SK-N-SH (cell line): Measurements from ENCODE around the gene THADA. TPM values are rescaled to one million over a fixed set of nuclear protein-coding genes. Genes with fewer than 3 reads are reported as not detected.

Source experiments
- CTCF ChIA-PET: fragments of 300-600, 350-600 bp; formaldehyde crosslinking; extraction: SDS; loops from one replicate; lab custom pipeline; 2021; lab: Yijun Ruan, JAX
- POLR2A ChIA-PET: fragments of 350-600 bp; sonication (Branson Sonifier 250); formaldehyde crosslinking; extraction: SDS; loops from one replicate; lab custom pipeline; 2020; ENCODE audit warnings: antibody characterized with exemption, inconsistent platforms; lab: Yijun Ruan, JAX
- DNase-seq: peaks from one replicate; pipeline ENCODE4 v3.0.0; 2012
- H2AFZ ChIP-seq: fragments of 200-600 bp; sonication (generic); 2 replicates; pipeline ENCODE4 v1.8.1; 2016; ENCODE audit warnings: antibody characterized with exemption, mild to moderate bottlenecking, low read depth
- H3F3A ChIP-seq: fragments of 200-600 bp; sonication (generic); replicated peaks from 2 replicates; pipeline ENCODE3; 2016; ENCODE audit warnings: antibody characterized with exemption, mild to moderate bottlenecking; ENCODE audit not compliant: insufficient read depth
- H3K27ac ChIP-seq, 2 experiments: fragments of 200-500 bp in 1 of 2; fragments of 200-600 bp in 1 of 2; sonication (Bioruptor generic) in 1 of 2; sonication (generic), shearing (Covaris generic) in 1 of 2; 2 replicates each; pipeline versions ENCODE4 v1.5.1 to v1.6.1; 2014 to 2016; ENCODE audit warnings: low read depth in 2 of 2, inconsistent platforms in 1 of 2, low read length in 1 of 2, mild to moderate bottlenecking in 1 of 2, mixed read lengths in 1 of 2
- H3K27me3 ChIP-seq: fragments of 200-600 bp; sonication (generic), shearing (Covaris generic); 2 replicates; pipeline ENCODE4 v1.6.1; 2016; ENCODE audit warnings: mixed run types; ENCODE audit not compliant: insufficient read depth
- H3K36me3 ChIP-seq, 2 experiments: fragments of 200-500 bp in 1 of 2; fragments of 200-600 bp in 1 of 2; sonication (Bioruptor generic) in 1 of 2; sonication (generic) in 1 of 2; replicated peaks in 1 of 2; 2 replicates each; pipeline versions ENCODE3 to v1.5.1; 2014 to 2016; ENCODE audit warnings: low read length in 1 of 2, mild to moderate bottlenecking in 1 of 2; ENCODE audit not compliant: insufficient read depth in 2 of 2, control insufficient read depth in 1 of 2
- H3K4me1 ChIP-seq, 2 experiments: fragments of 200-500 bp in 1 of 2; fragments of 200-600 bp in 1 of 2; sonication (Bioruptor generic) in 1 of 2; sonication (generic), shearing (Covaris generic) in 1 of 2; 2 replicates each; pipeline versions ENCODE4 v1.5.1 to v1.6.1; 2014 to 2016; ENCODE audit warnings: low read depth in 1 of 2, low read length in 1 of 2, mixed run types in 1 of 2; ENCODE audit not compliant: insufficient read depth in 2 of 2, control insufficient read depth in 1 of 2
- H3K4me2 ChIP-seq: fragments of 200-600 bp; sonication (generic), shearing (Covaris generic); 2 replicates; pipeline ENCODE4 v1.6.1; 2017; ENCODE audit warnings: mixed run types
- H3K4me3 ChIP-seq, 2 experiments: fragments of 200-500 bp in 1 of 2; fragments of 200-600 bp in 1 of 2; sonication (Bioruptor generic) in 1 of 2; sonication (generic), shearing (Covaris generic) in 1 of 2; 2 replicates each; pipeline versions ENCODE4 v1.5.1 to v1.8.1; 2014 to 2016; ENCODE audit warnings: low read depth in 2 of 2, inconsistent platforms in 1 of 2, low read length in 1 of 2, mild to moderate bottlenecking in 1 of 2, mixed read lengths in 1 of 2, moderate library complexity in 1 of 2
- H3K79me2 ChIP-seq: fragments of 200-600 bp; sonication (generic); 2 replicates; pipeline ENCODE4 v1.8.1; 2017; ENCODE audit warnings: mild to moderate bottlenecking; ENCODE audit not compliant: insufficient read depth
- H3K9ac ChIP-seq: fragments of 200-600 bp; sonication (generic); 2 replicates; pipeline ENCODE4 v1.6.1; 2017; ENCODE audit warnings: mixed run types
- H3K9me2 ChIP-seq: fragments of 200-600 bp; sonication (generic); 2 replicates; pipeline ENCODE4 v1.6.1; 2017; ENCODE audit warnings: mixed run types
- H3K9me3 ChIP-seq: fragments of 200-600 bp; sonication (generic); 2 replicates; pipeline ENCODE4 v1.6.1; 2017; ENCODE audit warnings: mixed run types, mild to moderate bottlenecking, moderate library complexity
- H4K20me1 ChIP-seq: fragments of 200-600 bp; sonication (generic); 2 replicates; pipeline ENCODE4 v1.6.1; 2017; ENCODE audit warnings: mild to moderate bottlenecking, mixed run types; ENCODE audit not compliant: insufficient read depth
- CHD2 ChIP-seq: fragments of 150-350 bp; IDR thresholded peaks from 2 replicates; pipeline ENCODE4 v1.6.1; 2018; ENCODE audit warnings: low read length; ENCODE audit not compliant: partially characterized antibody
- EP300 ChIP-seq, 2 experiments: IDR thresholded peaks; 2 replicates each; pipeline versions ENCODE4 v1.4.0 to v1.6.1; 2012; ENCODE audit warnings: borderline replicate concordance in 1 of 2, low read depth in 1 of 2, low read length in 1 of 2
- EZH2phosphoT487 ChIP-seq: fragments of 200-600 bp; sonication (generic); IDR thresholded peaks from 2 replicates; pipeline ENCODE4 v1.6.1; 2017; ENCODE audit warnings: low read depth, mixed run types, mild to moderate bottlenecking, antibody characterized with exemption, moderate library complexity, borderline replicate concordance
- FOXJ3 ChIP-seq: sonication (generic); formaldehyde crosslinking; IDR thresholded peaks from 2 replicates; pipeline ENCODE4 v1.5.1; 2020; ENCODE audit warnings: mild to moderate bottlenecking, missing genetic modification reagents
- GATA2 ChIP-seq: sonication (generic); formaldehyde crosslinking; IDR thresholded peaks from 2 replicates; pipeline ENCODE4 v1.5.0; 2020; ENCODE audit warnings: mild to moderate bottlenecking, missing genetic modification reagents
- MXI1 ChIP-seq: IDR thresholded peaks from 2 replicates; pipeline ENCODE4 v1.6.1; 2012; ENCODE audit warnings: mild to moderate bottlenecking, low read depth, low read length, improper control_type of control experiment
- NRF1 ChIP-seq: IDR thresholded peaks from 2 replicates; pipeline ENCODE4 v1.6.1; 2012; ENCODE audit warnings: low read depth, mild to moderate bottlenecking, low read length
- RAD21 ChIP-seq: IDR thresholded peaks from 2 replicates; pipeline ENCODE4 v1.6.1; 2012; ENCODE audit warnings: mild to moderate bottlenecking, low read length
- RCOR1 ChIP-seq: fragments of 150-350 bp; IDR thresholded peaks from 2 replicates; pipeline ENCODE4 v1.6.1; 2017; ENCODE audit warnings: antibody characterized with exemption, low read length
- REST ChIP-seq: IDR thresholded peaks from 2 replicates; pipeline ENCODE4 v1.6.1; 2012; ENCODE audit warnings: mild to moderate bottlenecking, low read depth, low read length, moderate library complexity
- RXRA ChIP-seq: IDR thresholded peaks from 2 replicates; pipeline ENCODE4 v1.4.0; 2012; ENCODE audit warnings: low read depth, mild to moderate bottlenecking, borderline replicate concordance
- SIN3A ChIP-seq: IDR thresholded peaks from 2 replicates; pipeline ENCODE4 v1.6.1; 2012; ENCODE audit warnings: low read depth, mild to moderate bottlenecking, low read length, moderate library complexity, borderline replicate concordance
- SMC3 ChIP-seq: IDR thresholded peaks from 2 replicates; pipeline ENCODE4 v1.6.1; 2012; ENCODE audit warnings: low read depth, low read length, improper control_type of control experiment
- TAF1 ChIP-seq: IDR thresholded peaks from 2 replicates; pipeline ENCODE4 v1.6.1; 2012; ENCODE audit warnings: low read depth, mild to moderate bottlenecking, low read length, moderate library complexity, borderline replicate concordance
- TCF12 ChIP-seq: IDR thresholded peaks from 2 replicates; pipeline ENCODE4 v1.4.0; 2012
- TEAD4 ChIP-seq: IDR thresholded peaks from 2 replicates; pipeline ENCODE4 v1.4.0; 2012; ENCODE audit warnings: mild to moderate bottlenecking, borderline replicate concordance; ENCODE audit not compliant: insufficient read depth
- WGBS: methylation state at CpG from one replicate; pipeline ENCODE4 v1.1.6; 2017; ENCODE audit warnings: low lambda C conversion rate; 5-methylcytosine and 5-hydroxymethylcytosine counted together
- polyA plus RNA-seq, 3 experiments: library from polyadenylated mRNA; depleted of rRNA; stranded (reverse); fragments of >200 nt; gene quantifications; 2 replicates each; pipeline ENCODE4 v1.2.3, GENCODE V29; 2012
- TF ChIP-seq, protein P1 (sequence below): fragments of 150-350 bp; IDR thresholded peaks from 2 replicates; pipeline ENCODE4 v1.6.1; 2016; ENCODE audit warnings: mild to moderate bottlenecking, low read depth, low read length
- TF ChIP-seq, protein P2 (sequence below): IDR thresholded peaks from 2 replicates; pipeline ENCODE4; 2012
- TF ChIP-seq, protein P3 (sequence below): IDR thresholded peaks from 2 replicates; pipeline ENCODE4 v1.4.0; 2012; ENCODE audit warnings: low read depth, borderline replicate concordance

THADA gene
- polyA plus RNA-seq, 1 of the 3 experiments (the other 2 are of a cell fraction) = 25.6 TPM

DNA sequence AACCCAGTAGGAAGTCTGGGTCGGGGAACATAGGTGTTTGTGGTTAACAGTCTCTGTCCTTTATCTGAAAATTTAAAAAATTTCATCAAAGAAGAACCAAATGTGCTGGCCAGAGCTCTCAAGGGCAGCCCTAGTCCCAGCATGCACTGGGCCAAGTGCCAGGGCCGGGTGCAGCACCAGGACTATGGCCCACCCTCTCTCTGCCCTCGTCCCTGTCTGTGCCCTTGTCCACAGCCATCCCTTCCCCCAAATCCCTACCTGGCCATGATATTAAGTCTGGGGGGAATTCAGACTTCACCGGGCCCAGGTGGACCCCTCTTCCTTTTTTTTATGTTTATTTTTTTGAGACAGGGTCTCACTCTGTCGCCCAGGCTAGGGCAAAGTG, 355.1 kb downstream of the THADA start:
- no peaks in the 10 kb centered on the region for H3K36me3 ChIP-seq
- no peak overlapping the region for H3K27ac ChIP-seq
- H4K20me1 ChIP-seq = no peaks in the 10 kb centered on the region
- H2AFZ ChIP-seq = no peak overlapping the region
- no peaks in the 10 kb centered on the region for H3F3A ChIP-seq
- peaks cover 0 to 6% of the 10 kb centered on the region in 2 experiments; a peak in 1 of 4 replicates for H3K4me1 ChIP-seq
- DNase-seq = no peak
- H3K4me2 ChIP-seq = no peak overlapping the region
- 85% methylated on average over 5 of the region's 5 CpGs for WGBS
- H3K27me3 ChIP-seq = no peaks in the 10 kb centered on the region
- H3K79me2 ChIP-seq = no peaks in the 10 kb centered on the region
- H3K9ac ChIP-seq = no peak overlapping the region
- POLR2A ChIA-PET = interaction anchor here (1.1 kb wide), 1 partner anchor 13 kb away, joined by 8 read pairs; no protein-coding TSS in a partner anchor
- H3K4me3 ChIP-seq = no peak overlapping the region
- H3K9me3 ChIP-seq = no peaks in the 10 kb centered on the region
- H3K9me2 ChIP-seq = no peaks in the 10 kb centered on the region
- CTCF ChIA-PET = interaction anchor here (0.6 to 7.3 kb wide), 8 partner anchors 12 to 413 kb away, joined by 3 to 67 read pairs (median 4); no protein-coding TSS in a partner anchor
- TF ChIP-seq TEAD4 (no peak), EP300 (IDR thresholded peaks at IDR 0.05; ENCODE audit: borderline replicate concordance in 1 of 2, low read depth in 1 of 2, low read length in 1 of 2) (no peak), RCOR1 (no peak), REST (no peak), SIN3A (no peak), TCF12 (no peak), RXRA (no peak), GATA2 (CRISPR knock-in tag) (no peak), MXI1 (no peak), EZH2phosphoT487 (no peak), TAF1 (no peak), NRF1 (no peak), SMC3 (no peak), CHD2 (no peak), FOXJ3 (no peak), RAD21 (no peak)
- TF ChIP-seq, protein P1, sequence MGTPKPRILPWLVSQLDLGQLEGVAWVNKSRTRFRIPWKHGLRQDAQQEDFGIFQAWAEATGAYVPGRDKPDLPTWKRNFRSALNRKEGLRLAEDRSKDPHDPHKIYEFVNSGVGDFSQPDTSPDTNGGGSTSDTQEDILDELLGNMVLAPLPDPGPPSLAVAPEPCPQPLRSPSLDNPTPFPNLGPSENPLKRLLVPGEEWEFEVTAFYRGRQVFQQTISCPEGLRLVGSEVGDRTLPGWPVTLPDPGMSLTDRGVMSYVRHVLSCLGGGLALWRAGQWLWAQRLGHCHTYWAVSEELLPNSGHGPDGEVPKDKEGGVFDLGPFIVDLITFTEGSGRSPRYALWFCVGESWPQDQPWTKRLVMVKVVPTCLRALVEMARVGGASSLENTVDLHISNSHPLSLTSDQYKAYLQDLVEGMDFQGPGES = no peak
- TF ChIP-seq, protein P2, sequence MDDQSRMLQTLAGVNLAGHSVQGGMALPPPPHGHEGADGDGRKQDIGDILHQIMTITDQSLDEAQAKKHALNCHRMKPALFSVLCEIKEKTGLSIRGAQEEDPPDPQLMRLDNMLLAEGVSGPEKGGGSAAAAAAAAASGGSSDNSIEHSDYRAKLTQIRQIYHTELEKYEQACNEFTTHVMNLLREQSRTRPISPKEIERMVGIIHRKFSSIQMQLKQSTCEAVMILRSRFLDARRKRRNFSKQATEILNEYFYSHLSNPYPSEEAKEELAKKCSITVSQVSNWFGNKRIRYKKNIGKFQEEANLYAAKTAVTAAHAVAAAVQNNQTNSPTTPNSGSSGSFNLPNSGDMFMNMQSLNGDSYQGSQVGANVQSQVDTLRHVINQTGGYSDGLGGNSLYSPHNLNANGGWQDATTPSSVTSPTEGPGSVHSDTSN = no peak
- TF ChIP-seq, protein P3, sequence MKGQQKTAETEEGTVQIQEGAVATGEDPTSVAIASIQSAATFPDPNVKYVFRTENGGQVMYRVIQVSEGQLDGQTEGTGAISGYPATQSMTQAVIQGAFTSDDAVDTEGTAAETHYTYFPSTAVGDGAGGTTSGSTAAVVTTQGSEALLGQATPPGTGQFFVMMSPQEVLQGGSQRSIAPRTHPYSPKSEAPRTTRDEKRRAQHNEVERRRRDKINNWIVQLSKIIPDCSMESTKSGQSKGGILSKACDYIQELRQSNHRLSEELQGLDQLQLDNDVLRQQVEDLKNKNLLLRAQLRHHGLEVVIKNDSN = no peak
